Stimulated activated CD4-positive, alpha-beta T cell treated with anti-CD3 and anti-CD28 coated beads, Interleukin-4, amount 100 ng/mL, for 1 hour (primary cell): ENCODE measurements around the gene IKZF3.
A peak's percentile ranks its signal among the peaks of the same experiment; 100 is the strongest.

Experiments
- DNase-seq: peaks from one replicate; pipeline ENCODE4 v3.0.0-alpha.2; 2020

IKZF3 gene

GRCh38 chr17:39814497-39814896, 49.6 kb downstream of the IKZF3 start:
- no peak for DNase-seq

GRCh38 chr17:39813631-39814030, 50.5 kb downstream of the IKZF3 start:
- peak; percentile 51 for DNase-seq

GRCh38 chr17:39812466-39812865, 51.6 kb downstream of the IKZF3 start:
- no peak for DNase-seq

GRCh38 chr17:39810939-39811728, 53.0 kb downstream of the IKZF3 start:
- DNase-seq = no peak

GRCh38 chr17:39809221-39809620, 54.9 kb downstream of the IKZF3 start:
- no peak for DNase-seq

GRCh38 chr17:39808409-39808997, 55.6 kb downstream of the IKZF3 start:
- DNase-seq = no peak

GRCh38 chr17:39804839-39805238, 59.3 kb downstream of the IKZF3 start:
- no peak for DNase-seq

GRCh38 chr17:39801055-39801454, 63.1 kb downstream of the IKZF3 start:
- DNase-seq = no peak

GRCh38 chr17:39800540-39800939, 63.6 kb downstream of the IKZF3 start:
- peak; percentile 36 for DNase-seq

- DNase-seq = no peak
These were observed 64.7 kb downstream of the IKZF3 start for GRCh38 chr17:39799395-39799794.

GRCh38 chr17:39794249-39794970, 69.7 kb downstream of the IKZF3 start:
- no peak for DNase-seq

- no peak for DNase-seq
These were observed 70.7 kb downstream of the IKZF3 start for GRCh38 chr17:39793301-39793872.

GRCh38 chr17:39792526-39793221, 71.4 kb downstream of the IKZF3 start:
- DNase-seq = no peak

- peak; percentile 33 for DNase-seq
These were observed 72.8 kb downstream of the IKZF3 start for GRCh38 chr17:39791111-39791992.

GRCh38 chr17:39787743-39788484, 76.2 kb downstream of the IKZF3 start:
- DNase-seq = no peak

- no peak for DNase-seq
These were observed 77.1 kb downstream of the IKZF3 start for GRCh38 chr17:39787041-39787440.

- no peak for DNase-seq
These were observed 81.1 kb downstream of the IKZF3 start for GRCh38 chr17:39782980-39783379.

GRCh38 chr17:39782481-39782880, 81.6 kb downstream of the IKZF3 start:
- DNase-seq = no peak

- no peak for DNase-seq
These were observed 82.3 kb downstream of the IKZF3 start for GRCh38 chr17:39781861-39782213.

GRCh38 chr17:39781031-39781860, 82.9 kb downstream of the IKZF3 start:
- DNase-seq = no peak
